GM21529 (cell line): ENCODE data around the gene SFT2D3.

Experiments
- ATAC-seq: cut with Tn5 transposase; IDR thresholded peaks from one replicate; pipeline ENCODE4 v1.9.1; 2021; ENCODE audit not compliant: unreplicated experiment

SFT2D3 gene

GRCh38 chr2:127705391-127706065 is 4.2 kb downstream of the SFT2D3 start:
- no peak for ATAC-seq

DNA sequence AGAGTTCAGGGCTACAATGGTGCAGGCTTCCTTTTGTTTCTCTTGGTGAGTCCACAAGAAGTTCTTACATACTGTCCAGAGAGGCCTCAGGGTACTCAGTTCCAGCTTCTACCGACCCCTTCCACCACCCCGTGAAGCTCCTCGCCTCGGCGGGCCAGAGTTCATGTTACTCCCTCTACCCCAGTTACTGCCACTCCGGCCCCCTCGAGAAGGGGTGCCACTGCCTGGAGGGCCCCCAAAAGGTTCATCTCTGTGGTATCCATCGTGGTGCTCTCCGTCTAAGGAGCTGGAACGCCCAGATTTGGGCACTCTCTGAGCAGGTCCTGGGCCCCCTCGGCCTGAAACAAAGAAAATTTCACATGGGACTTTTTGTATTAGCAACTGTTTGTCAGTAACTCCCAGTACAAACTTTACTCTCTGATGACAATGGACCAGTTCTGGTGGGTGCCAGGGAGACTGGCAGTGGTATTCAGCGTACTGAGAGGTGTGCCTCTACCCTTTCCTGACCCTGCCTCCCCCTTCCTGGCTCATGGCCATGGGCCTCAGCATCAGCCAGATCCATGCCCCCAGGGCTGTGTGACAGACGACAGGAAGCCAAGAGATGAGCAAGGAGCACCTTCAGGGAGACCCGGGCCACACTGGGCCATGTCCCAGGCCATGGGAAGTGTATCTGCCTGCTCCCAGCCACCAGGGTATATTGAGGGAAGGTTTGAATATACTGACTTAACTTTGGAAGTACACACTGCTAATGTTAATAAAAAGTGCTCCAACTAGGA is 5.1 kb downstream of the SFT2D3 start:
- no peak for ATAC-seq

GRCh38 chr2:127707890-127708648 is 6.8 kb downstream of the SFT2D3 start:
- ATAC-seq, result no peak

DNA sequence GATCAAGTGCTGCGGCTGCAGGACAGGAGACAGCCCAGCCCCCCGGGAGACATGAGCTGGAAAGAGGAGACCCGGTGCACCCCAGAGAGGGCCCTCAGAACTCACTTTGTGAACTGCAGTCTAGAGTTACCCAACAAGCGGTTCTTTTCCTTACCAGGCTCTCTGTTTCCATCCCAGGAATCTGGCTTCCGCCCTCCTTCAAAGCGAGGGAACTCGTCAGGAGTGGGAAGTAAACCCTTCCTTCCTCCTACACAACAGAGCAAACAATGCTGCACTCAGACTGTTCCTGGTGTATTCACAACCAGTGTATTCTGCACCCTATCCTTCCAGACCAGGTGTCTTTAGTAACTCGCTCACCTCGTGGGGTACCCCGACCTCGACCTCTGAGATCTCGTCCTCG is 8.0 kb downstream of the SFT2D3 start:
- no peak for ATAC-seq

DNA sequence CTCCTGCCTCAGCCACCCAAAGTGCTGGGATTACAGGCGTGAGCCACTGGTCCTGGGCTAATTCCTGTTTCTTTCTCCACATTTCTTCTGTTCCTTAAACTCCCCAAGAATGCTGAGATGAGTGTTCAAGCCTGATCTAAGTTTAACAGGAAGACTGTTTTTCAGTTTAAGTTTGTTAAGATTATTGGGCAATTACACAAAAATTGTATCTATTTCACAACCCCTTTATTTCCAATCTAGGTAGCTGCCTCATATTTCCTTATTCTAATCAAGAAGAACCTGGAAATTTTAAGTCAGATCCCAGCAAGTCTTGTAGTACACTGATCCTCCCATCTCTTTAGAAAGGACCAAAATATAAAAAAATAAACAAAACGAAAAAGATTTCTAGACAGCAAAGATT is 11.7 kb downstream of the SFT2D3 start:
- ATAC-seq, result no peak

- ATAC-seq, result no peak
Observed at GRCh38 chr2:127713562-127713961, 12.3 kb downstream of the SFT2D3 start.

DNA sequence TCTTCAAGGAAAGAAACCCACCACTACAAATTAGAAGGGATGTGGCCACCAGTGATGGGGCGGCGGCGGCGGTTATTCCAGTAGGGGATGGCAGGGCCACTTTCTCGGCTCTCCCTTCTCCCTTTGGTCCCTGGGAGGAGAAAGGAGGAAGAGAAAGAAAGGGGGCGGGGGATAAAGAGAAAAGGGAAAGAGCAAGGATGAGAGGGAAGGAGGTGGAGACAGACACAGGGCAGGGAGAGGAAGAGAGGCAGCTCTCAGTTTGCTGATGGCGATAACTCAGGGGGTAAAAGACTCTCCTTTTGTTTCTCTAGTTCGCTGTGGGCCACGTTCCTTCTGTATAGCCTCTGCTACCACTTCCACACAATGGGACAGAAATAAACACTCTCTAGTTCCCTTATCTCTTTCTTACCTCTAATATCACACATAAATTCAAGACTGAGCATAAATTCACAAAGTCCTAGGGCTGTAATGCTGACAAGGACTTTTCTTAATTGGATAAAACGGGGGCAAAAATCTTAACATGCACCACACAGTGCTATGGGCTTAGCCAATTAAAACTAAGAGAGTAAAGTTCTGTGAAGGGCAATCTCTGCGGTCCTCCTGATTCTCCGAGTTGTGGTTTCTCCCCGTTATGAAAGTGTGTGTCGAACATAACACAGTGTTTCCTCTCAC is 14.6 kb downstream of the SFT2D3 start:
- no peak for ATAC-seq

- no peak for ATAC-seq
Observed at GRCh38 chr2:127718271-127718670, 17.0 kb downstream of the SFT2D3 start.

- no peak for ATAC-seq
Observed at GRCh38 chr2:127719301-127720218, 18.3 kb downstream of the SFT2D3 start.

DNA sequence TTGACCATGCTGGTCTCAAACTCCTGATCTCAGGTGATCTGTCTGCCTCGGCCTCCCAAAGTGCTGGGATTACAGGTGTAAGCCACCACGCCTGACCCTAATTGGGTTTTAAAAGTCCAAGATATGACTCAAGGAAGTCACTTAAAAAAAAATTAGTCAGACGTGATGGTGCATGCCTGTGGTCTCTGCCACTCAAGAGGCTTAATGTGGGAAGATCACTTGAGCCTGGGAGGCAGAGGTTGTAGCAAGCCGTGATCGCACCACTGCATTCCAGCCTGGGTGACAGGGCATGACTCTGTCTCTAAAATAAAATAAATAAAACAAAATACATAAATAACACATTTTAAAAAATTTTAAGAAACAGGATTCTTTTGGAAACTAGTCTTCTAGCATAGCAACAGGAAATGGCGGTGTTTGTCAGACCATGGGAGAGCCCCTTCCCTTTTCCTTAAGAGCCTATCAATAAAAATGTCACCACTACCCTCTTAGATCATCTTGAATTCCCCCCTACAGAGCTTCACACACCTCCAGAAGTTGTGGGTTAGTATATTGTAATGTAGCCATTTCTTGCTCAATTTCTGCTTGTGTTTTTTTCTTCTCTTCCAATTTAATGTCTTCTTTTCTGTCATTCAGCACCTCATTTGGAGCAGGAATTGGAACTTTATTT is 20.1 kb downstream of the SFT2D3 start:
- ATAC-seq, result no peak

GRCh38 chr2:127721978-127722355 is 20.7 kb downstream of the SFT2D3 start:
- ATAC-seq, result no peak

- no peak for ATAC-seq
Observed at GRCh38 chr2:127722807-127723206, 21.5 kb downstream of the SFT2D3 start.

DNA sequence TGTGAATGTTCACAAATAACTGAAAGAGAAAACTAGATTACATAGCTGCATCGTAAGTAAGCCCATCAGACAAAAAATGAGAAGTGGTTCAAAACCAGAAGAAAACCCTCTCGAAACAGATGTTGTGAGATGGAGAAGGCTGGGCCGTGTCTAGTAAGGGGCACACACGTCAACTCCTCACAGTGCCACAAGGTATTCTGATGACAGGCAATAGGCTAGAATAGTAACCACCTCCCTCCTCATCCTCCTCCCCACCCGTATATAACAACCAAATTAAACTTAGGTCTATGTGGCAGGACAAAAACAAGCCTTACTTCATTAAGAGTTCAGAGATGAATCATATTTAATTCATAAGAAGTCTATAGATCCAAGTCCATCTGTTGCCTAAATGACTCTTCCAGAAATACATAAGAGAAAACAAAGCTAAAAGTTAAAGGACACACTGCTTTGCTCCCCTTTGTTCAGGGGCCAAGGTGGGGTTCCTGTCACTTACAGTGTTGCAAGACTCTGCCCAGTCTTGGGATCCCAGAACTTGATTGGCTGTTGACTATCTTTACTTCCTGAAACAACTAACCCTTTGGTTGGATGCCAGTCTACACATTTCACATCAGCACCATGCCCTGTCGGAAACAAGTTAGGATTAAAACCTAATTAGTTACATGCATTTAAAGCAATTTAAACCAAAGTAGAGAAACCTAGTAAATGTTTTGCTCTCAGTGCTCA is 25.0 kb downstream of the SFT2D3 start:
- ATAC-seq, result no peak

GRCh38 chr2:127733113-127733815 is 32.0 kb downstream of the SFT2D3 start:
- ATAC-seq, result no peak

- no peak for ATAC-seq
Observed at GRCh38 chr2:127733816-127734537, 32.7 kb downstream of the SFT2D3 start.

- ATAC-seq, result no peak
Observed at GRCh38 chr2:127735044-127735443, 33.7 kb downstream of the SFT2D3 start.

- ATAC-seq, result peak; percentile 69
Observed at GRCh38 chr2:127735537-127736399, 34.5 kb downstream of the SFT2D3 start.
